HepG2 (cell line): ENCODE results near the gene SLC6A12.

ENCODE experiments used
- JUN ChIP-seq: sonication (generic); formaldehyde crosslinking; IDR thresholded peaks from 2 replicates; pipeline ENCODE4 v1.4.0; 2020; ENCODE audit warnings: mild to moderate bottlenecking, missing genetic modification reagents
- RFX1 ChIP-seq: fragments of 450-650 bp; IDR thresholded peaks from 2 replicates; pipeline ENCODE4 v1.6.1; 2017

GRCh38 chr12:197911-198695, 15.9 kb downstream of the SLC6A12 start:
- no peak for TF ChIP-seq RFX1
- no peak for TF ChIP-seq JUN (CRISPR knock-in tag)
